Pulmonary artery endothelial cell (primary cell): Measurements from ENCODE around the gene VIPR2. TPM values are rescaled to one million over a fixed set of nuclear protein-coding genes. Genes with fewer than 3 reads are reported as not detected.

Experiments used
- DNase-seq: peaks from one replicate; pipeline ENCODE4 v3.0.0-alpha.2; 2011; ENCODE audit warnings: low read depth, low spot score
- total RNA-seq: library from RNA; depleted of rRNA; stranded (reverse); fragments of >200 nt; gene quantifications from 2 replicates; pipeline ENCODE4 v1.2.3, GENCODE V29; 2014

Gene VIPR2
- total RNA-seq, 1 donor from 2014 or later, result not detected

DNA sequence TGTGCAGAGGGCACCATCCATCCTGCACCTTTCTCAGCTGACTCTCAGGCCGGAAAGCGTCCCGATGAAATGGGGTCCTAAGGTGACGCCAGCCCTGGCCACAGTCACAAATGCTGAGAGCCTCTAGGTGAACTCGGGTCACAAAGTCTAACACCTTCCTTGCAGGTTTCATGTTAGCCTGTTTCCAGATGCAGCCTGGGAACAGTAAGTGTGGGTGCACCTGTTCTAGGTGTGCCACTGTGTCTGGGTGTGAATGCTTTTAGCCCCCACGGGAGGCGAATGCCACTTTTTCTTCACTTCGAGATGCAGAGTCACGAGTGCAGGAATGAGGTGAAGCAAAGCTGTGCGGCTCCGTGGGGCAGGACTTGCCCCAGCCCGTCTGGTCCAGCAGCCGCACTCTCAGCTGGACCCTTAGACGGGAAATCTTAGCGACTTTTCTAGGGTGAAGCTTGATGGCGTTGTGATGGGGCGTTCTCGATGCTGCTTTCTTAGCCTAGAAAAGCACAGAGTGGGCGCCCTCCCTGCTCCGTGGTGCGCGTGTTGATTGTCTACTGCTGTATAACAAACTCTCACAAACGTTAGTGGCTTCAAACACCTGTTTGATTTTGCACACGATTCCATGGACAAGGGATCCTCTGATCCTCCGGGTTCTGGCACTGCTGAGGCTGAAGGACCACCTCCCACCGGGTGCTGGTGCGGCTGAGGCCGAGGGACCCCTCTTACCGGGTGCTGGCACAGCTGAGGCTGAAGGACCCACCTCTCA lies 13.6 kb upstream of the VIPR2 start:
- DNase-seq, result no peak

DNA sequence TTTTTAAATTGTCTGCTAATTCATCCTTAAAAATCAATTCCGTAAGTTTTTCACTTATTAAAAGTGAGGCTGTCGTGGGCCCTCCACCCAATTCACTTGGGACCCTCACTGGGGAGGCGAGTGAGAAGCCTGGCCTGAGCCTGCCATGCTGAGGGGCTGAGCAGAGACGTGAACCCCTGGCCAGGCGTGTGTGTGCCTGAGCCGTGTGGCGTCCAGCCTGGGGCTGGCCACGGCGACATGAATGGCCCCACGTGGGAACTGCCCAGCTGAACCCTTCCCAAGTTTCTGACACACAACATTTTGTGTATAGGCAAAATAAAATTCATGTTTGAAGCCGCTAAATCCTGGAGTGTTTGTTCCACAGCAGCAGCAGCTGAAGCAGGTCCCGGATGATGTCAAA lies 13.0 kb upstream of the VIPR2 start:
- no peak for DNase-seq

DNA sequence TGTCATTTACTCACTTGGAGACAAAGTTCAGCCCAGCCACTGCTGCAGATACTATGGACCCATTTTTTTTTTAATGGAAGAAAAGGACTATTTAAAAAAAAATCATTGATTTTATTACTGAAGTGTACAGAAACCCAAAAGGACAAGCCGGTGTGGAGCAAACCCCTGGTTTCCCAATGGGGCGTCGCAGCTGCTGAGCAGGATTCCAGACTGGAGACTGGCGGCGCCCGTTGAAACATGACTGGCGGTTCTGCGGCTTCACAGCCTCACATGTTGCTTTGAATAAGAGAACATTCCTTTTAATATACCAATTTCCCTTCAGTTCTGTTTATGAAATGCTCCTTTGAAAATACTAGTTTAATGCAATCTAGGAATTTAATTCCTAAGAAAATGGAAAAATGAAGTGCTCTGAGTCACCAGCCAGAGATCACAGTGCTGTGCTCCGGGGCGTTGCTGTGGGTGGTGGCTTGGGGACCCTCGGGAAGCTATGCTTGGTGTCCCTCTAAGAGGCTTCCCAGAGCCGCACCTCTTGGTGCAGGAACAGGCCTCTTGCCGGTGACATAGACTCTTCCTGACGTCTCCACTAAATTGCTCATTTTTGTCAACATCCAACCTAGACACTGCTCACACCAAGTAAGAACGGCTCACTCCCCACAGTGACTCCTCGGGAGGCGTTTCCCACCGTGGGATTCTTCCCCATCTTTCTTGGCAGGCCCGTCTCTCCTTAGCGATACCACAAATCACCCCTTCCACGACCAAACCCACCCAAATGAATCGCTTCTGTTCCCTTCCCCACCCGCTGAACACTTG lies 12.0 kb upstream of the VIPR2 start:
- no peak for DNase-seq

DNA sequence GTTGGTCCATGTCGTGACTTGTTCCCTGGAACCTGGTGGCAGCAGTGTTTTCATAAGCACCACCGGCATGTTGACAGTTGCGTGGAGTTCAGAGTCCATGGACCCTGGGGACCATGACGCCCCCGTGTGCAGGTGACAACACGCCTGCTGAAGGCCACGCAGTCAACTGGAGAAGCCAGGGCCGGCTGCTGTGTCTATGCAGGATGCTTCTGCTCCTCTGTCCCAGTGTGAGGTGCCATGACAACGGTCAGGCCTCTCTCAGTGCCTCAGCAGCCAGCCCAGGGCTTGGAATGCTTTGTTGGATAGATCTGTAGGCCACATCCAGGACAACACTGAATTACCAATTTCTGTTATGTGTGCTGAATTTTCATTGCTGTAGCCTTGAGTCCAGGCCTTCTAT lies 10.7 kb upstream of the VIPR2 start:
- no peak for DNase-seq

DNA sequence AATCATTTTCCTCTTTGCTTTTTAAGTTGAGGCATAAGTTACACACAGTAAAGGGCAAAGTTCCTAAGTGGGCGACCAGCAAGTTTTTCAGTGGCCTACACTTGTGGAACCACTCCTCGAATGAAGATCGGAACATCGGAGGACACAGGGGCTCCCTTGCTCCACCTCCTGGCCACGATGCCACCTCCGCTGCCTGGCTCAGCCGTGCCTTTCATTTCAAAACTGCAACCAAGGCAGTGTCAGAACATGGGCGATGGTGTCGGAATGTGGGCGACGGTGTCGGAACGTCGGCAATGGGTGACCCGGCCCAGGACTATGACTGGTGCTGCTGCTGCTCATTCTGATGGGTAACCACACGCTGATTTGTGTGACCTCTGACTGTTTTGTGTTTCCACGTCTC lies 9.6 kb upstream of the VIPR2 start:
- DNase-seq, result no peak

DNA sequence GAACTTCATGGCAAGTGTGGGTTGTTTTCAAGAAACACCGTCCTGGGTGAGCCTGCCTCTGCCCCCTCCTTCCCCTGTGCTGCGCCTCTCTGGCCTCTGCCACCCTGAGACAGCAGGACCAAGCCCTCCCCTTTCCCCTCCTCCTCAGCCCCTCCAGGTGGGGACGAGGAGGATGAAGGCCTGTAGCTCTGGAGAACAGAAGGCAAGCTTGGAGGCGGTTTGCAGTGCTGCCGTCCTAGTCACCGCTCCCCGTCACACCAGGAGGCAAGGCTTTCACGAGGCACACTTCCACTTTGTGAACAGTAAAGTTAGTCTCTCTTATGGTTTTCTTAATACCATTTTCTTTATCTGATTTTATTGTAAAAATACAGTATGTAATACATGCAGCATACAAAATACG lies 8.8 kb upstream of the VIPR2 start:
- no peak for DNase-seq

DNA sequence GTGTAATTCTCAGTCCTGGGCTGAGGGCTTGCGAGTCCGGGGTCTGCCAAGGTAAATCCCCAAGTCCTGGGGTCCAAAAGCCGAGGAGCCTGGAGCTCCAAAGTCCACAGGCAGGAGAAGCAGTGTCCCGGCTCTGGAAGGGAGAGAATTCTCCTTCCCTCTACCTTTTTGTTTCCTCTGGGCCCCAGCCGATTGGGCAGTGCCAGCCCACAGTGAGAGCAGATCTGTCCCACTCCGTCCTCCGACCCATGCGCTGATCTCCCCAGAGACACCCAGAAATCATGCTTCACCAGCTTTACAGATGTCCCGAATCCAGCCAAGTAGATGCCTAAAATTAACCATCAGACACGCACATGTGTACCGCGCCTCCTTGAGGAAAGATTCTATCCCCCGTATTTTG lies 8.1 kb upstream of the VIPR2 start:
- DNase-seq, result no peak

DNA sequence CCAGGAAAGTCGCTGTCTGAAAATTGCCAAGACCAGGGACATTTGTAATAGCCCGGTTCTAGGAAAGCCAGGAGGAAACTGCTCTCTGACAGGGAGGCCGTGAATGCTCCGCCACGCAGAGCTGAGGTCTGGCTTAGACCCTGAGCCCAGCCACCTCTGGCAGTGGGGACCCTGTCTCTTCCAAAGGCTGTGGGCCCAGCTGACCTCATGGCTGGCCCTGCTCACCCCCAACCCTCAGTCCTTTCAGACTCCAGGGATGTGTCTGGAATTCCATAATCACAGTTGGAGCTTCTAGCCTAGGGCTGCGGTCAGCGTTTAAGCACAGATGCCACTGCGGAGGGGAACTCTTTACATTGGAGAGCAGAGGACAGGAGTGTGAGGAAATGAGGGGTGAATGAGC lies 6.6 kb upstream of the VIPR2 start:
- no peak for DNase-seq

DNA sequence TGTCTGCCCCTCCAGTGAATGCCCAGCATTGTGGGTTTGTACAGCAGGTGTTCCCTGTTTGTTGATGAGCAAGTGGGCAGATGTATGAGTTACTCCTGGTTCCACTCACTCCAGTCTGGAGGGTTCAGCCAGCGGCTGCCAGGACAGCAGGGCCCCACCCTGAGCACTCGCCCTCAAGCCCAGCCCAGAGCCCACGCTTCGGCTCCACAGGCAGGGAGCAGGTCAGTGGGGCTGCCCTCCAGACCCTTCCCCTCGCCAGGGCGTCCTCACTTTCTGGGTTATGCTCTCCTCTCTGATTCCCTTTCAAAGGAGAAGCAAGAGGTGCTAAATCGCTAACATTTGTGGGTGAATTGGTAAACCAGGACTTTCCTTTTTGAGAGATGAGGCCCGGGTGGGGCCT lies 4.8 kb upstream of the VIPR2 start:
- no peak for DNase-seq

DNA sequence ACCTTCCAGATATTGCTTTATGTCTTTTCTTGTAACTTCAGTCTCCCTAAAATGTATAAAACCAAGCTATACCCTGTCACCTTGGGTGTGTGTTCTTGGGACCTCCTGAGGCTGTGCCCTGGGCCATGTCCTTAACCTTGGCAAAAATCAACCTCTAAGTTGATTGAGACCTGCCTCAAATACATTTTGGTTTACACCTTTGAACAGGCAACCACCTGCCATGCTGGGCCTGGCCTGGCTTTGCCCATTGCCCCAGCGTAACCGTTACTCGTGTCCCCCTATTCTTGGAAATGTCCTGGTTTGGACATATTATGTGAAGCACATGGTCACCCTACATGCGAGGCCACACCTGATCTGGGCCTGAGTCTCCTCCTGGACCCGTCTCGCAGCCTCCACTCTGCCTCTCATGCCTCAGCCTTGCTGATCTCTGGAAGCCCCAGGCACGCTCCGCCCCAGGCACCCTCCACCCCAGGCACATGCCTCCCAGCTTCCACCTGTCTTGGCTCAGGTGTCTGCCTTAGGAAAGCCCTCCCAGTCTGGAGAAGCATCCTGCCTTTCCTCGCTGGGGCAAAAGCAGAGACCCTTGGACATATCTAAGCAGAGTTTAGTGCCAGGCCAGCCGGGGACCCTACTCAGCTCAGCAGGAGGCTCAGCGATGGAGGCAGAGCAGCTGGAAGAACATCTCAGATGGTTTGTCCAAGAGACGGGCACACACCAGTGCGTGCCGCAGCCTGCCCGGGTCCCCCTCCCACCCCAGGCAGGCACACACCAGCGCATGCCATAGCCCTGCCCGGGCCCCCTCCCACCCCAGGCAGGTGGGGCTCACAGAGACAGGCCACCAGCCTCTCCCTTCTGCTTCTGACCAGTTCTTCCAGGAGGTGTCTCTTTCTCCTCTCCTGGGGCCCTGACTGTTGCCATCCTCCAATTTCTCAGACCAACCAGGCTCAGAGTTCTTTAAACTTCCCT lies 4.0 kb upstream of the VIPR2 start:
- DNase-seq, result no peak

DNA sequence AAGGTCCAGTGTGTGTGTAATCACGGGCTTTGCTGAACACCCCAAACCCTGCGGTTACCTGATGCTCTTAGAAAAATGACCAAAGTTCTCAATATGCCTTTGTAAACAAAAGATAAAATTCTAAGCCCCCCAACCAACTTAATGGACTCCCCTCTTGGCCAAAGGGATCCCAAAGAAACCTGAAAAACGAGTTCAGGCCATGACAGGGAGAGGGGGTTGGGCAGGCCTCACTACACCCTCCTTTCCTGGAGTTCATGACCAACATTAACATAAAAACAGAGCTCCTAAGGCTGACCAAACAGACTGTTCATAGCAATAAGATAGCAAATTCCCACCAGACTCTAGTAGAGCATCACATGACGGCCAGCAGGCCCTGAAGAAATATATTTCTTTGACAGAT lies 3.0 kb upstream of the VIPR2 start:
- no peak for DNase-seq

DNA sequence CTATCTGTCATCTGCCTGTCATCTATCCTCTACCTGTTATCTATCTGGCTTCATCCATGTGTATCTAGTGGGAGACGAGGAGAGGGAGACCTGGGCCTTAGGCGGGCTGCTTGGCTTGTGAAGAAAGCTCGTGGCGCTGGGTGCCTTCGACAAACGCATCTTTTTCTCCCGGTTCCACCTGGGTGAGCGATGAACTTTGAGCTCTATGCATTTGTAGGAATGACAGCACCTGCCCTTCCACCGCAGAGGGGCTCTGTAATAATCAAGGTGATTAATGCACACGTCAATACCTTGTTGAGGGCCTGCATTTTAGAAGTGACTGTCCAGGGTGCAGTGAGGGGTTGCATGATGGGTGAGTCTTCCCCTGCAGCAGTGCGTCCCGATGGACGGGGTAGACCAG lies 2.6 kb upstream of the VIPR2 start:
- no peak for DNase-seq

DNA sequence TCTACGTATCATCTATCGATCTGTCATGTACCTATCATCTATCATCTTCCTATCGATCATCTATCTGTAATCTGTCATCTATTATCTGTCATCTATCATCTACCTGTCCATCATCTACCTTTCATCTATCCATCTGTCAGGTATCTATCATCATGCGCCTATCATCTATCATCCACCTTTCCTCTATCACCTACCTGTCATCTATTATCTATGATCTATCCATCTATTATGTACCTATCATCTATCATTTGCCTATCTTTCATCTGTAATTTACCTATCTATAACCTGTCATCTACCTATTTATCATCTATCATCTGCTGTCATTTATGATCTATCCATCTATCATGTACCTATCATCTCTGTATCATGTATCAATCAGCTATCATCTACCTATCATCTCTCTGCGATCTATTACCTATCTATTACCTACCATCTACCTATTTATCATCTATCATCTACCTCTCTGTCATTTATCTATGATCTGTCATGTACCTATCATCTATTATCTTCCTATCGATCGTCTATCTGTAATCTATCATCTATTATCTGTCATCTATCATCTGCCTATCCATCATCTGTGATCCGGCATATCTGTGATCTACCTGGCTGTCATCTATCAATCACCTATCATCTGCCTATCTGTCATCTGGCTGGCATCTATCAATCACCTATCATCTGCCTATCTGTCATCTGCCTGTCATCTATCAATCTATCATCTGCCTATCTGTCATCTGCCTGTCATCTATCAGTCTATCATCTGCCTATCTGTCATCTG lies 1.6 kb upstream of the VIPR2 start:
- no peak for DNase-seq

DNA sequence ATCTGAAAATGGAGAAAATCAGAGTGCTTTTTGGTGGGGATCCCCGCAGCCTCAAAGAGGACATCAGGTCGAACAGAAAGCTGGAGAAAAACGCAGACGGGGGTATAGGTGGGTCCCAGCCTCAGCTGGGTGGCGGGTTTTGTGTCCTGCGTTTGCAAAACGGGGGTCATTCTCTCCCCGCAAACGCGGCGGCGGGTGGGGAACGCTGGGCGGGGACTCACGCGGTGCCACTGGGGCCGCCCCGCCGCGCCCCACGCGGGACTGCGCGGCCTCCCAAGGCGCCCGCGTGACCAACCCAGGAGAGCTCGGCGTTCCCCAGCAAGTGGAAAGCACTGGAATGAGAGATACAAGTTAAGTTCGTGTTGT lies 806 bp upstream of the VIPR2 start:
- DNase-seq, result no peak

DNA sequence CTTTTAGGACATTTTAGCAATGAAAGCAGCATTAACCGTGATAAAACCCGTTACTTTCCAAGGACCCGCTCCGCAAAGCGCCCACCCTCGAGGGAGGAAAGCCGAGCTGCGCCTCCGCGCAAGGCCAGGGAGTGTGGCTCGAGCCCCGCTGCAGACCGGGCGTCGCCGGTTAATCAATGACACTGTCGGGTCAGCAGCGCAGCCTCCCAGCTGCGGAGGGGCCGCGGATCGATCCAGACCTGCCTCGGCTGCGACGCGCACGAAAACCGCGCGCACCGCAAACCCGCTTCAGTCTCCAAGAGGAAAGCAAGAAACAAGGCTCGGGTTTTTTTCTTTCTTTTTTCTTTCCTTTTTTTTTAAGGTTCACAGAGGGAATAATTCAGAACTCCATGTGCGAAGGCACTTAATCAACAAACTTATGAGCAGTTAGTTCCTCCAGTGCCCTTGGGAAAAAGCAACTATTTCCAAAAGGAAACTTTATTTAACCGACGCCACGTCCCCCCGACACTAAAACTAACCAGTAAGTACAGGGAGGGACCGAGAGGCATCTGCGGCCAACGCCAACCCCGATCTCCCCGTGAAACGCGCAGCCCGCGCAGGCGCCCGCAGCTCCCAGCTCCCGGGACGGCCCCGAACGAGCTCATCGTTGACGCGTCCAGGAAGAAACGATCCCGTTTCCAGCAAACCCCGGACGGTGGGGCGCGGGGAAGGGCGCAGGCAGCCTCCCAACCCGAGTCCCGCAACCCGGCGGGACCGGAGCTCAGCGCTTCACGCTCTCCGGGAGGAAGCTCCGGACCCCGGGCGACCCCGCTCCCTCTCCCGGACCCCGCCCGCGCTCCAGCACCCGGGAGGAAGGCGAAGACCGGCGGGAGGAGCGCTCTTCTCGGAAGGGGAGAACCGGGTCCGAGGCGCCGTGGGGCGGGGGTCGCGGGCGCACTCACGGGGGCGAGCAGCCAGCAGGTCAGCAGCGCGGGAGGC lies 598 bp downstream of the VIPR2 start:
- no peak for DNase-seq

DNA sequence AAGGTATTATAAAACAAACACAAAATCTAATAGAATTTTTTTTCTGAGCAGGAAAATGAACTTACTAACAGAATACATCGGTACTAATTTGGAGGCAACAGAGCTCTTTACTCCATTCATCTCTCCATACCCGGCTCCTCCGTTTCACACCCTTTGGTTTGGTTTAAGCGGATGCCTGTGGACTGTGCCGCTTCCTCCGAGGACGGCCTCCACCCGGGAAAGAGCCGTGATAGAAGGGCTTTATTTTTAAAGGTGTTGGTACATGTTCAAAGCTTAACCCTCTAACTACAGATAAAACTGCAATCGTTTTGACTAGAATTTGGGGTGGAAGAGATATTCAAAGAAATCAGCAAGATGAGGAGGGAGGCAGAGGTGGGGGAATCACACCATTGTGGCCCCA lies 1.9 kb downstream of the VIPR2 start:
- DNase-seq, result no peak

DNA sequence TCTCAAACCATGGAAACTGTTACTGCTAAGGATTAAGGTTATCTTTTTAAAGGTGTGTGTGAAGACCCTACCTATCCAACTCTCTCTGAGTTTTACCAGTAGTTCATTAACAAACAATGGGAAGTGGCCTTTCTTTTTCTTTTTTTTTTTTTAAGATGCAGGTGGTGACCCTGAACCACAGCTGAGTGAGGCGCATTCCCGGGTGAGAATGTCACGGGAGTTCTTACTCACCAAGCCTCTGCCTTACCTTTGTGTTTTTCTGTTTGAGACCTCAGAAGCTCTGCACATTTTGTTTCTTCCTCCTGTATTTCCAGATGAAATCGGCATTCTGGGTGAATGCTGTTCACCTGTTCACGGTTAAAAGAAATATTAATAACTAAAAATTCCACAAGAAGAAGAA lies 2.5 kb downstream of the VIPR2 start:
- DNase-seq, result no peak

DNA sequence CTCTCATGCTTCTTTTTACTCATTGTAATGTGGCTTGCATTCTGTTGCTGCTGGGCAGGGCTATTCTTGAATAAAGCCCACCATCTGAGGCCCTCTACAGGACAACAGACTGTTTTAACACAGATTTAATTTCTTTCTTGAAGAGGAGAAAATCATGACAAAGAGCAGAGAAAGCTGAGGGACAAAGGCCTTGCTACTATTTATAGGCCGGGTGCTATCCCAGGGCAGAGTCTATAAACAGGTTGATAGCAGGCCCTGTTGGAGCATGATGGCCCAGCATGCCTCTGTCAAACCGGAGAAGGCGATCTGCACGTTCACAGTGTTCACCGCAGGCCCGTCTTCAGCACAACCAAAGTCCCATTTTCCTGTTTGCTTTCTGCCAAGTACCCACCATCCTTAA lies 3.0 kb downstream of the VIPR2 start:
- no peak for DNase-seq

DNA sequence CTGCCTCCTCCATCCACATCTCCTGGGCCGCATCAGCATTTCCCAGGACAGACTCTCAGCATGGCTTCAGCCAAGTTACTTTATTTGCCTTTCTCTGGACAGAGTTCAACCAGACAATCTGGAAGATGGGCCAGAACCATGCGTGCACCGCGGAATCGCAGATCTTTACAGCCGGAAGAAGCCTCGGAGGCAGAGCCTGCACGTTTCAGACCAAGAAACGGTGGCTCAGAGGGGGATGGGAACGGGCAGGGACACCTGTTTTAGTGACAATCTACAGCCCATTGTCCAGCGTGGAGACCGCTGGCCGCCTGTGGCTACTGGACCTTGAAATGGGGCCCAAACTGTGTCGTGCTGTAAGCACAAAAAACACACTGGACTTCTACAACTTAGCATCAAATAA lies 3.5 kb downstream of the VIPR2 start:
- DNase-seq, result no peak
